ENCODE measurements around the gene ABCA2.

- no peak for TF ChIP-seq CTCF (IDR thresholded peaks at IDR 0.05)
- TF ChIP-seq POLR2A (IDR thresholded peaks at IDR 0.05): no peak
Observed at GRCh38 chr9:137063311-137064026, 35.4 kb upstream of the ABCA2 start.
